H1 (cell line): ENCODE data around the gene MEGF11. TPM values are rescaled to one million over a fixed set of nuclear protein-coding genes. Genes with fewer than 3 reads are reported as not detected.

ENCODE experiments used
- E2F6 ChIP-seq: IDR thresholded peaks from 2 replicates; pipeline ENCODE4 v1.6.1; 2012; ENCODE audit warnings: inconsistent platforms
- SIN3A ChIP-seq, 2 experiments: IDR thresholded peaks in 1 of 2; conservative IDR thresholded peaks in 1 of 2; 2 replicates each; pipeline ENCODE4 v1.6.1; 2011 to 2012; ENCODE audit warnings: low read length in 2 of 2, improper control_type of control experiment in 1 of 2, low read depth in 1 of 2, mild to moderate bottlenecking in 1 of 2
- polyA plus RNA-seq, 7 experiments: library from polyadenylated mRNA; depleted of rRNA in 3 of 7; stranded (reverse) in 5 of 7; unstranded in 2 of 7; fragments of >200 nt in 5 of 7; fragments of 200-250 nt in 2 of 7; gene quantifications; 1 replicate in 5 of 7; 2 replicates in 1 of 7; 4 replicates in 1 of 7; pipeline versions ENCODE4 v1.2.1 to v1.2.3, GENCODE V29; 2011 to 2013; ENCODE audit warnings: missing spikeins in 2 of 7, mixed read lengths in 2 of 7
- total RNA-seq: library from RNA; stranded (reverse); fragmentation: NEBNext Ultra II Directional; extraction: Animal tissue kit (Norgen Biotek cat#: 25700); gene quantifications from 2 replicates; pipeline ENCODE4 v1.2.1, GENCODE V29; 2021

Gene MEGF11
- total and polyA plus RNA-seq, 2 of the 8 experiments (the other 6 are each of a cell fraction or from before 2014, with no cell fraction given) = 4.4 to 4.8 TPM

GRCh38 chr15:66117841-66118240 is 135.7 kb downstream of the MEGF11 start (continued):
- no peak for TF ChIP-seq E2F6
- no peak for TF ChIP-seq SIN3A (conservative IDR thresholded peaks at IDR 0.05 in 1 of 2, IDR thresholded peaks at IDR 0.05 in 1 of 2; ENCODE audit: low read depth in 1 of 2, low read length in 2 of 2)
